NOMO-1 treated with DMSO at 0.1 percent for 48 hours (cell line): ENCODE results near the gene GRAMD2A.
A peak's percentile ranks its signal among the peaks of the same experiment; 100 is the strongest.

Source experiments
- DNase-seq: peaks from one replicate; lab custom pipeline; 2025; ENCODE audit not compliant: unreplicated experiment; lab: John Stamatoyannopoulos, UW

The GRAMD2A gene

GRCh38 chr15:72169236-72169920 is 28.2 kb downstream of the GRAMD2A start:
- no peak for DNase-seq

GRCh38 chr15:72168808-72169190 is 28.8 kb downstream of the GRAMD2A start:
- no peak for DNase-seq

DNA sequence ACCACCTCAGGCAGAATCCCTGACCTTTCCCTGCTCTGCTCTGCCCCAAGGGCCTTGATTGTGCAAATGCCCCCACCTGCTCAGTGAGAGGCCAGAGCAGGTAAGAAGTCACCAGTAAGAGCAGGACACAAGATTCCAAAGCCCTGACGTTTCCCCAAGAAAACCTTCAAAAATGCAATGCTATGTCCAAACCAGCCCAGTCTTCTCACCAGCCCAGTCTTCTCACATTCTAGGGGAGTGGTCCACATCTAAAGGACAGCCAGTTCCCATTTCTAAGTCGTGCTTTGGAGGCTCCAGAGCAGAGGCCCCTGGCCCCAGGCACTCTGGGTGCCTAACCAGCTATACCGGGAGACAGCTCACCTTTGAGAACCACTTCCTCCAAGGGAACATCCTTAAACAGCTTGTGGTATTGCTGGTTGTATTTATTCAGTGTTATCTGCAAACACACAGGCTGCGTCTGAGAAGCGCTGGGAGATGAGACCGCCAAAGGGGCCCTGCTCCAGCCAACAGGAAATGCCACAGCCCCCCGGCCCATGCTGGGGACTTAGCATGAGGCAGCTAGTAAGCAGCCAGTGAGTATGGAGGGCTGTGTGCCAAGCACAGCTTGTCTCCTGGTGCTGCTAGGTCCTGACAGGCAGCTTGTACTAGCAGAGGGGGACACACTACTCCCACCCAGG is 29.3 kb downstream of the GRAMD2A start:
- no peak for DNase-seq

DNA sequence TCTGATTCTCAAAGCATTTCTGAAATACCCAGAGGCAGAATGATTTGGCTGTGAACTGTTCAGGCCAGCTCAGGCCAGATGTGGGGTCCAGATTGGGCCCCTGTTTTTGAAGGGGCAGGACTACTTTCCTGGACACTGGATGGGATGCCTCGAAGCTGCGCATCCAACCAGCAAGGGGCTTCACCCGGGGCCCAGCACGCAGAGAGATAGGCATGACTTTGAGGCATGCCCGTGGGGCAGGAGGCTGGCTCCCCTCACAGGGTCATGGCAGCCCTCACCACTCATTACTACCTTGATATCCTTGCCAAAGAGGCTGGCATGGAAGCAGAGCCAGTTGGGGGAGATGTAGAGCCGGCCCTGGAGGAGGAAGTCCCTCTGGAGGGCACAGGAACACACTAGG is 30.1 kb downstream of the GRAMD2A start:
- no peak for DNase-seq

- no peak for DNase-seq
Observed at GRCh38 chr15:72166716-72167417, 30.7 kb downstream of the GRAMD2A start.

DNA sequence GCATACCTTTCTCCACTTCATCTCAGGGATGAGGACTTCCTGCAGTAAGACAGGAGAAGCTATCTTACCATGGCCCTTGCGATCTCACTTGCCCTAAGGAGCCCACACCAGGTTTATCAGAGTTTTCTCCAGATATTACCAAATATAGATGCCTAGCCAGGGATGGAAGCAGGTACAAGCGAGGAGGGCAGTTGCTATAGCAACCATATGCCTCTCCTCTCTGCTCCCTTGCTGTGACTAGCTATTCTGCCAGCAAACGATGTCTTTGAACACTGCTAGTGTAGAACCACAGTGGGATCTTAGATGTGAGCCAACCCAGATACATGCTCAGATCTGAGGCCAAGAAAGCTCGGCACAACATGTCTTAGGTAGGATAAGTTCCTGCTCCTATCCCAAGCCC is 33.9 kb downstream of the GRAMD2A start:
- no peak for DNase-seq

- DNase-seq, result no peak
Observed at GRCh38 chr15:72162569-72162968, 35.0 kb downstream of the GRAMD2A start.

- no peak for DNase-seq
Observed at GRCh38 chr15:72161361-72162132, 36.0 kb downstream of the GRAMD2A start.

DNA sequence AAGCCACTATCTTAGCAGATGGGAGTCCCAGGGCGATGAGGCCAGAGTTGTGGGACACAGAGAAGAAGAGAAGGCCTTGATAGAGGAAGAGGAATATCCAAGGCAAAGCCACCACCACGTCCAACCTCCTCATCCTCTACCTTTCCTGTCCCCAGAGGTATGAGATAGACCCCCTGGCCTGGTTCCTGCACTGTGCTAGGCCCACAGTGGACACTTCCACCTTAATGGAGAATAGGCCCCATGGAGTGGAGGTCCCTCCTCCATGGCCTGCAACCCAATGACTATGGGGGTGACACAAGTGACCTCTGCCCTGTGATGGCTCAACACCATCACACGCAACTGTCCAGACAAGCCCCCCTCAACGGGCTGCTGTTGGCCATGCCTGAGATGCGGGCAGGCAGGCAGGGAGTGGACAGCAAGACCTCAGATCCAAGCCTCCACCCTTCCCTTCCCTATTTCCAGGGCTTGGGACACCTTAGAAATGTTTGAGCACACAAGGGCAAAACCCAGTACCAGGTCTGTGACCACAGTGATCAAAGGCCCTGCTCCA is 36.8 kb downstream of the GRAMD2A start:
- DNase-seq, result no peak

DNA sequence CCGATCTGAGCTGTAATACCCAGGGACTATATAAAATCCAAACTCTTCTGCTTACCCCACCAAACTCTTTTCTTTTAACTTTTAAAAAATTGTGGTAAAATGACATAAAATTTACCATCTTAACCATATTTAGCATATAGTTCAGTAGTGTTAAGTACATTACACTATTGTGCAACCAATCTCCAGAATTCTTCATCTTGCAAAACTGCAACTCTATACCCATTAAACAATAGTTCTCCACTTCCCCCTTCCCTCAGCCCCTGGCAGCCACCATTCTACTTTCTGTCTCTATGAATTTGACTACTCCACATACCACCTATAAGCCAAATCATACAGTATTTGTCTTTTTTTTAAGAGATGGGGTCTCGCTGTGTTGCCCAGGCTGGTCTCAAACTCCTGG is 40.7 kb downstream of the GRAMD2A start:
- peak; percentile 75 for DNase-seq

- peak; percentile 78 for DNase-seq
Observed at GRCh38 chr15:72155635-72156616, 41.7 kb downstream of the GRAMD2A start.

DNA sequence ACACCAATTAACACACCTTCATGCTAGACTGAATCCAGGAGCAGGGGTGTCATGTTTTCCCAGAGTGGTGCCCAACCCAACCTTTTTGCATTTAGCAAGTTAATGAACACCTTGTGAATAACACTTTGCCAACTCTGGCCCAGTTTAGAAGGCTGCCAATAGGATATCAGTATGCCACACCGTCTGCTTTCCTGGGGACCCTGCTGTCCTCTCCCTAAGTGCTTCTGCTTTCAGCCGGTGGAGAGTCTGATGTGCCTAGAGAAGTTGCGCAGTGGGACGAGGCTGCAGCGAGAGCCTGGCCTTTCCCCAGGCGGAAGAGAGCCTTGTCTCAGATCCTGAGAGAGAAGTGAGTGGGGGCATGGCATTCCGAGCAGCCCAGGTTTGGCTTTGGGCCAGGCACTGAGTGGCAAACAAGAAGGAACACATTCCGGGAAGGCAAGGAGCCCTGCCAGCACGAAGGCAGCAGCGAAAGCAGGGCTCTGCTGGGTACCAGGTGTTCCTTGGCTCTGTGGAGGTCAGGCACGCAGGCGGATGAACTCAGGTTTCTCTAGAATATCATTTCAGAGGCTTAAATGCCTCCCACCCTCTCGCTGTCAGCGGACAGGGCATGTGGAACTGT is 42.5 kb downstream of the GRAMD2A start:
- no peak for DNase-seq

- DNase-seq, result no peak
Observed at GRCh38 chr15:72154316-72154715, 43.3 kb downstream of the GRAMD2A start.

GRCh38 chr15:72153269-72154000 is 44.2 kb downstream of the GRAMD2A start:
- no peak for DNase-seq

DNA sequence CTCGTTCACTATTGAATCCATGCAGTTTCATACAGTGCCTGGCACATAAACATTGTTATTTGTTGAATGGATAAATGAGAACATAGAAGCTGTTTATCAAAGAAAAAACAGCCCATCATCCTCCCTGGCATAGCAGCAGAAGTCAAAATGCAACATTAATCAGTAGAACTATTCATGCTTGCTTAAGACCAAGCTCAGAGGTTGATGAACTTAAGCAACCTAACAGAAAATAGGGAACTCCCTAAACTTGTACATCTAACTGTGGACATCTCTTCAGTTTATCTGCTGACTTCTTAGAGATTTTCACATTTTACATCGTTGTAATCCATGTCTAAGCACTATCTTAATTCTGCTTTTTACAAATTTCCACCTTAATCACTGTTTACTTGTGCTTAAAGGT is 50.2 kb downstream of the GRAMD2A start:
- DNase-seq, result peak; percentile 54

DNA sequence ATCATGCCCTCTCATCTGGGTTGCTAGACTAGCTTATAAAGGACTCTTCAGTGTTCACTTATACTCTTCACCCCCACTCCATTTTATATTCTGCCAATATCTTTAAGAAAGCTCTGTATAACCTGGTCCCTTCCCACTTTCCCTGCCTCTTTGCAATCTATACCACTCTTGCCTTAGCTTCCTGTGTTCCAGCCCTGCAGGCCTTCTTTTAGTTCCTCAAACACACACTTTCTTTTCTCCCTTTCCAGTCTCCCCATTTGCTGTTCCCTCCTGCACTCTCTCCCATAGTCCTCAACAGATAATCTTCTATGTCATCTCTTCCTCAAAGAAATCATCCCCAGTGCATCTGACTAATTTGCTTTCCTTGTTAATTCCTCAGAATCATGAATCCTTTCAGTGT is 50.7 kb downstream of the GRAMD2A start:
- no peak for DNase-seq

GRCh38 chr15:72146221-72146620 is 51.4 kb downstream of the GRAMD2A start:
- no peak for DNase-seq

GRCh38 chr15:72141171-72142084 is 56.2 kb downstream of the GRAMD2A start:
- peak; percentile 43 for DNase-seq
